ENCODE data around the gene NOL7.

The NOL7 gene

GRCh38 chr6:13614926-13615791, at the start of gene NOL7:
Gene NOL7 (plus strand): TSS chr6:13615335. CDS start chr6:13615359, 24 bp downstream.
- DNase-seq: peak; percentile 97

DNA sequence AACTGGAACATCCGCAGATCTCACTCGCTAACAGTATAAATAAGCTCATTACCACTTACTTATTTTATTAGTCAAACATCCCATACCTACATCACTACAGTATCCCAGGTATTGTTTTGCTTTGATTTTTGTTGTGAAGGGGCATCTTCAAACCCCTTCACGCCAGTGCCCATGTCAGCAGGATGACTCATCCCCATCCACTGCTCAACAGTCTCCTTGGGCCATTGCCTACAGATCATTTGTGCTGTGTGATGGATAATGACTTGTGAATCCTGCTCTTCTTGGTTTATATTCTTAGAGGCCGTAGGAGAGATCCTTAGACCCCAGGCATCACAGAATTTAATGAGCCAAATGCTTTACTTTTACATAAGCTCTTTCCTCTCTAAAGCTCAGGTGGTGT, 49.2 kb upstream of the NOL7 start:
- no peak for DNase-seq

DNA sequence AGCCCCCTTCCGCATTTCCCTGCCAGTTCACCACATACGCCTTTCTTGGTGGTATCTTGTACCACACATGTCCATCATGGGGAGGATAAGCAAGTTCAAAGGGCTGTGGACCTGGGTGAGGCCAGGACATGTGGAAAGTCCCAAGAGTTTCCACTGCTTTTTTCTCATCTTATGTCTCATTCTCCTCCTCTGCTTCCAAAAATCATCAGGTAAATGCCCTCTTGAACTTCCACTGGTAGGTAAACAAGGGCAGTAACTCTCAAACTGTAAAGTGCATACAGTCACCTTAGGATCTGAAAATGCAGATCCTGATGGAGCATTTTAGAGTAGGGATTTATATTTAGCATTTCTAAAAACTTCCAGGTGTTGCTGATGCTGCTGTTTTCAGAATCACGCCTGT, 48.6 kb upstream of the NOL7 start:
- DNase-seq: no peak

- DNase-seq: no peak
Observed at GRCh38 chr6:13568970-13569369, 46.2 kb upstream of the NOL7 start.

- no peak for DNase-seq
Observed at GRCh38 chr6:13572240-13572639, 42.9 kb upstream of the NOL7 start.

DNA sequence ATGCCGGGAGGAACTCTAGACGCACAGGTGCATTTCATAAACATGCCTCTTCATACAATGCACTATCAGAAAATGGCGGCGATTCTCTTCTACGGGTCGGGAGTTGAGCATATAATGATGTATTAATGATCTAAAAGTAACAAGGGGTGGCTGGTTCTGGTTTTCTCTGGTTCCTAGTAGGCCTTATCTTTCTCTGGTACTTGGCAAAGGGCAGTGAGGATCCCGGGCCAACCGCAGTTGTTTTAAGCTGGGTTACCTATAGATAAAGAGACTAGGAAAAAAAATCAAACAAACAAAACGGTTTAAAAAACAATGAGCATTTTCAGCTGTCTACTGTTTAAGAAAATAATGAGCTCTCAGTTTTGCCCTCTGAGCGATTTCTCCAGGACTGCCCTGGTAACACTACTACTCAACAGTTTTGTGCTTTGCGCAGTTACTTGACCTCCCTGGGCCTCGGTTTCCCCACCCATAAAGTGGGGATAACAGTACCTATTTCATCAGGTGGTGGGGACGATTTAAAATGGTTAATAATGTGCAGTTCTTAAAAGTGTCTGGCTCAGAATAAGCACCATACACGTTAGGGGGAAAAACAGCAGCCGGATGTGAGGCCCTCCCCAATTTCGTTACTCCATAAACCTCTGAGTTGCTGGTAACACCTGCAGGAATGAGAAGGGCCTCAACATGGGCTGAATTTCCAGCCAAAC, 42.0 kb upstream of the NOL7 start:
- DNase-seq: no peak

- peak; percentile 30 to 34 for DNase-seq
Observed at GRCh38 chr6:13573669-13574110, 41.4 kb upstream of the NOL7 start.

GRCh38 chr6:13574149-13574570, 41.0 kb upstream of the NOL7 start:
- DNase-seq: peak; percentile 78 to 85

DNA sequence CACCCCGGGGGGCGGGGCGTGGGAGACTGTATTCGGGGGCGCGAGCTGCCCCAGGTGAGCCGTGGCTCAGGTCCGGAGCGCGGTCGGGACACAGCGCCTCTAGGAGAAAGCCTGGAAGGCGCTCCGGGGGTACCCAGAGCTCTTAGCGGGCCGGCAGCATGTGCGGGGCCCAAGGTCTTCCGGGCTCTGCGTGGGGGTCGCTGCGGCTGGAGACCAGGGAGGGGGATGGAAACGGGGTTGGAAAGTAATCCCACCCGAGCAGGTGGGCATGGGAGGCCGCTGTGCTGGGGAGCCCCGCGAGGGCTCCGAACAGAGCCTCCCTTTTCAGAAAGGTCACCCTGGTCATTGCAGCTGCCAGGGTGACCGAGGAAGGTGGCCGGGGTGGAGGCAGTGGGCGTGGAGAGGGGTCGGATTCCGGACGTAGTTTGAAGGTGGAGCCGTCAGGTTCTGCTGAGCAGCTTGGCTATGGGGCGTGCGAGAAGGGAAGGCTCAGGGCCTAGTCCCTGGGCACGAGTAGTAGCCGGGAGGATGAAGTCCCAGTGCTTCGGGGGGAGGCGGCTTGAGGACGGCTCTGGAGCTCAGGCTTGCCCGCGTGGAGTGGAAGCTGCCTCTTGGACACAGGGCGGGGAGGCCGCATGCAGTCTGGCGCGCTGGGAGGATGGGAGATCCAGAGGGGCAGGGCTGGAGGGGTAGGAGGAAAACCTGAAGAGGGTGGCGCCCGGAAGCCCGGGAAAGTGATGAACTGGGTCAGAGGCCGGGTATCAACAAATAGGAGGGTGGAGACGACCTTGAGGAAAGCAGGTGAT, 40.4 kb upstream of the NOL7 start, which contains the start of gene SIRT5:
SIRT5 (plus strand) TSS at position 31 of the 806 bp plus-strand sequence. CDS start 9,510 bp downstream, outside the sequence.
- DNase-seq: peak; percentile 64 to 81

GRCh38 chr6:13575377-13575775, 39.8 kb upstream of the NOL7 start:
- no peak for DNase-seq

GRCh38 chr6:13576017-13576416, 39.1 kb upstream of the NOL7 start:
- DNase-seq: no peak

- no peak for DNase-seq
Observed at GRCh38 chr6:13577926-13578325, 37.2 kb upstream of the NOL7 start.

- no peak for DNase-seq
Observed at GRCh38 chr6:13579911-13580310, 35.2 kb upstream of the NOL7 start.

DNA sequence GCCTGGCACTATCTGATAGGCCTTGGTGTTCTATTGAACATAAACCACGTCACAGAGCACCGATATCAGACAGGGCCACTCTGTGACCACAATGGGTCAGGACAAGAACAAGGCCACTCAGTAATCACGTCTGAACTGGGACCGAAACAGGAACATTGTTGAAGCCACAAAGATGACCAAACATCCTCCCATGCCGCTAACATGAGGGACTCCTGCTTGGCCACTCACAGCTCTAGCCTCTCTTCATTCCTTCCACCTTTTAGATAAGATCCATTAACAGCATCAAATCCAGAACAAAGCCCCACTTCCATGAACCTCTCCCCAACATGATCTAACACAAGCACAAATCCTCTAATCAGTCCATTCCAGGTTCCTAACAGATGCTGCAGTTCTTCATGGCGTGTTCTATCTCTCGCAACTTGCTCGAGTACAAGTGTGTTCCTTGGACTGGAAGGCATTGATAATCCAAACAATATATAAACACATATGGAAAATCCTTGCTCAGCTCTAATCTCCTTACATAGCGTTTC, 33.4 kb upstream of the NOL7 start:
- no peak for DNase-seq

DNA sequence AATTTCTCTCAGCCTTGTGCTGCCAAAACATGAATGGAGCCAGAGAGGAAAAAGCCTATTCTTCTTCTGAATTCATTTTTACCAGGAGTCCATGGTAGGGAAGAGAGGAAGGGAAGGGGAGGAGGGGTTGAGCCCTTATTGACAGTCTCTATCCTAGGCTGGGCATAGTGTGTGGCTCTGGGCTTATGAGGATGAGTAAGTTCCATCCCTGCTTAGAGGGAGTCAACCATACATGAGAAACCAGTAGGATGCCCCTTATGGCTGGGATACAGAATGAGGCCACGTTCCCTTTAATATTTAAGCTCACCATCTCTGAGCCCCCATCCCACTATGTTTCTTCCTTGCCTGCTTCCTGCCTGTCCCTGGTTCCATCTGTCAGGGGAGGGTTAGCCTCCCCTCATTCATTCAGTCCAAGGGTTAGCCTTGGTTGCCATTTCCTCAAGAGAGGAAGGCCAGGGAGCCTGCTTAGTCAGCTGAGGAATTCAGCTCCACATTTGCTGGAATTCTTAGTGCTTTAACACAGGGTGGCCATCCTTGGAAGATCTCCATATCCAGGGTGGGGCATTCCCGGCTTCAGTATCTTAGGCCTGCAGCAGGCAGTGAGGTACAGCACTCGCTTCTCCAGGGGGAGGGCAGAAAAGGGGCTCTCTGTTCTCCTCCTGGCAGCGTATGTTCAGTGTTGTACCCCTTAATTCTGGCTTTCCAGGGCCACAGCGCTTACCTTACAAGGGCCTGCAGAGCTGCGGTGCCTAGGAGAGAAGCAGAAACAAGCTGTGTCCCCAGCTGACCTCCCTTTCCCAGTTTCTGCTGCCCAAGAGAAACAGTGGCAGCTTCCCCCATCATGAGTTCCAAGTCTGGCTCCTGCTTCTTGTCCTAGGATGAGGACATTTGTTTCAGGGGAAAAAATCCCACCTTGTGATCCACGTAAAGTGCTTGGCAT, 28.3 kb upstream of the NOL7 start:
- no peak for DNase-seq

GRCh38 chr6:13589801-13590200, 25.3 kb upstream of the NOL7 start:
- DNase-seq: no peak

DNA sequence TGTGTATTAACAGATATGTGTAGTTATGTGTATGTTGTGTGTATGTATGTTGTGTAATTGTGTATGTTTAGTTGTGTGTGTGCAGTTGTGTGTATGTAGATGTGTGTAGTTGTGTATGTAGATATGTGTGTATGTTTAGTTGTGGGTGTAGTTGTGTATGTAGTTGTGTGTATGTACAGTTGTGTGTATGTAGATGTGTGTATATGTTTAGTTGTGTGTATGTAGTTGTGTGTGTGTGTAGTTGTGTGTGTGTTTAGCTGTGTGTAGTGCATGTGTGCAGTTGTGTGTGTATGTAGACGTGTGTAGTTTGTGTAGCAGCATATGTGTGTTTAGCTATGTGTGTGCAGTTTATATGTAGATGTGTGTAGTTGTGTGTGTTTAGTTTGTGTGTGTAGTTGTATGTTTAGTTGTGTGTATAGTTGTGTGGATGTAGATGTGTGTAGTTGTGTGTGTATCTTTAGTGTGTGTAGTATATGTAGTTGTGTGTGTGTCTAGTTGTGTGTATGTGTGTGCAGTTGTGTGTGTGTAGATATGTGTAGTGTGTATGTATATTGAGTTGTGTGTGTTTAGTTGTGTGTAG, 24.5 kb upstream of the NOL7 start:
- no peak for DNase-seq

GRCh38 chr6:13591205-13591921, 23.8 kb upstream of the NOL7 start:
- no peak for DNase-seq

GRCh38 chr6:13593103-13593502, 22.0 kb upstream of the NOL7 start:
- no peak for DNase-seq

DNA sequence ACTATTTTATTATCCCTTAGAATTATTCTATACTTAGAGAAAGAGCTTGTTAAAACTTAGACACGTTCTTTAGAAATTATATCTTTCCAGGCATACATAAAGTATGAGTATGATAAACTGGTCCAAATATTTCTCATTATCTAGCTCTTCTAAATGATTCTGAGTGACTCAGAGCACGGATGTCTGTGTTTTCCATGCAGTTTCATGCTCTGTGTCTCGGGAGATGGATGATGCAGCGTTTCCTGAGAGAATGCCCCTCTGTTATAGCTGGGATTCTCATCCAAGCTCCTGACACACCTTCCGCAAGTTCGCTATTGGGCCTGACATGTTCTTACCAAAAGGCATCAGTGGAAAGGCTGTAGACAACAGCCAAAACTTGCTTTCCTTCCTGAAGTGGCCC, 21.4 kb upstream of the NOL7 start:
- no peak for DNase-seq

DNA sequence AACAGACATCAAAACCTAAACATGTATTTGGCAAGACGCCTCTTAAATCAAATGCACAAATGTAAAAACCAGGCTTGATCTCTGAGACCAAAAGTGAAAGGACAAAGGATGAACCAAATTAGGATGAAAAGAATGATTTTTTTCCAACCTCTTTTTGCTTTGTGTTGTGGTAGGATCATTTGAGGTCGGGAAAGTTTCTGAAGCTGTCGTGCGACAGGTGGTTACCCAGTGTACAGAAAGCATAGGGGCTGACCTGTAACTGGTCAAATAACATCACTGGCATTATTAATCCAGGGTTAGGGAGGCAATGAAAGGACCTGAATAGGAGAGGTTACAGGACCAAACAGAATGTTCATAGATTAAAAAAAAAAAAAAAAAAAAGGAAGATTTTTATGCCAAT, 18.1 kb upstream of the NOL7 start:
- no peak for DNase-seq

All from hippocampal formation (tissue), 2 donors.